GM12874 (cell line): Measurements from ENCODE around the gene TAMALIN.

Experiments used
- CTCF ChIP-seq: IDR thresholded peaks from 2 replicates; pipeline ENCODE4 v1.5.1; 2011; ENCODE audit warnings: low read depth, mild to moderate bottlenecking, control low read depth, low read length, moderate library complexity; ENCODE audit not compliant: insufficient read depth

Gene TAMALIN

GRCh38 chr12:51984657-51985056 is 22.1 kb upstream of the TAMALIN start:
- no peak for TF ChIP-seq CTCF

GRCh38 chr12:51985154-51985835 is 21.5 kb upstream of the TAMALIN start:
- TF ChIP-seq CTCF, result no peak

GRCh38 chr12:51986834-51987233 is 19.9 kb upstream of the TAMALIN start:
- TF ChIP-seq CTCF, result no peak

GRCh38 chr12:51992246-51992645 is 14.5 kb upstream of the TAMALIN start:
- no peak for TF ChIP-seq CTCF

- no peak for TF ChIP-seq CTCF
Measured at GRCh38 chr12:51994539-51994820, 12.3 kb upstream of the TAMALIN start.

GRCh38 chr12:51994959-51995358 is 11.8 kb upstream of the TAMALIN start:
- no peak for TF ChIP-seq CTCF

GRCh38 chr12:51997136-51997535 is 9.6 kb upstream of the TAMALIN start:
- TF ChIP-seq CTCF, result no peak
